Measurements from ENCODE around the gene STIL.
A peak's percentile ranks its signal among the peaks of the same experiment; 100 is the strongest.
"Not testable (repeated sequence)": the region's sequence is repeated elsewhere in the genome, so short reads cannot be mapped to it uniquely, and the experiment has no call there.

STIL gene

GRCh38 chr1:47212636-47213229 is 101.2 kb downstream of the STIL start:
- no peaks in the 10 kb centered on the region for H3K36me3 Mint-ChIP-seq
- H3K27me3 Mint-ChIP-seq, result peaks cover 8 to 11% of the 10 kb centered on the region in 2 donors
- H3K9me3 Mint-ChIP-seq, result no peaks in the 10 kb centered on the region
- peaks cover 0 to 6% of the 10 kb centered on the region in 2 donors for H3K4me1 Mint-ChIP-seq
- no peak overlapping the region for H3K4me3 Mint-ChIP-seq
- no peak for DNase-seq
- H3K27ac Mint-ChIP-seq, result no peak overlapping the region
- ATAC-seq (replicated peaks), result no peak

DNA sequence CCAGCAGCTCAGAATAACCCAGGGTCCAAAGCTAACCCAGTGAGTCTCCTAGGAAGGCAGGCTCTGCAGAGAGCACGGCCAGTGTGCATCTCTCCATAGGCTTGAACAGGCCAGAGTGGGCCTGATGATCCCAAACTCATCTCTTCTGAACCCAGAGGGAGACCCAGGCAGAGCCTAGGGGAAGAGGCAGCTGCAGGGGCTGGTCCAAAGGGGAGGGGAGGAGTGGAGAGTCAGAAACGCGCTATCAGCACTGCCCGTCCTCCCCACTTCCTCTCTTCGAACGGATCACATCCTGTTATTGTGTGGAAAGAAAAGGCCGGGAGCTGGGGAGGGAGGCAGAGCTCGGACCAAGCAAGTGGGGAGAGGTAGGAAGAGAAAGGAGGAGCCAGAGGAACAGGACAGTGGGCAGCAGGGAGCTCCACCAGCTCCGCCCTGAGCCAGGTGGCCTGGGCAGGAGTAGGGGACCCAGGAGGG is 102.1 kb downstream of the STIL start:
- no peak for DNase-seq
- peak in 1 of 2 donors; percentile 34 for ATAC-seq (replicated peaks)
- H3K9me3 Mint-ChIP-seq, result no peaks in the 10 kb centered on the region
- peaks cover 0 to 6% of the 10 kb centered on the region in 2 donors for H3K4me1 Mint-ChIP-seq
- H3K36me3 Mint-ChIP-seq, result no peaks in the 10 kb centered on the region
- H3K27me3 Mint-ChIP-seq, result peaks cover 8 to 11% of the 10 kb centered on the region in 2 donors
- no peak overlapping the region for H3K27ac Mint-ChIP-seq
- H3K4me3 Mint-ChIP-seq, result no peak overlapping the region

GRCh38 chr1:47210666-47211065 is 103.3 kb downstream of the STIL start:
- ATAC-seq (replicated peaks) (no peak), DNase-seq (no peak)
- Mint-ChIP-seq H3K27me3 (peaks cover 11 to 13% of the 10 kb centered on the region in 2 donors), H3K9me3 (no peaks in the 10 kb centered on the region), H3K27ac (no peak overlapping the region), H3K36me3 (no peaks in the 10 kb centered on the region), H3K4me3 (no peak overlapping the region), H3K4me1 (peaks cover 0 to 6% of the 10 kb centered on the region in 2 donors)

GRCh38 chr1:47209725-47210325 is 104.1 kb downstream of the STIL start:
- Mint-ChIP-seq H3K36me3 (no peaks in the 10 kb centered on the region), H3K9me3 (no peaks in the 10 kb centered on the region), H3K4me3 (no peak overlapping the region), H3K27me3 (peaks cover 12 to 13% of the 10 kb centered on the region in 2 donors), H3K27ac (peak overlapping the region; percentile 2), H3K4me1 (peaks cover 0 to 6% of the 10 kb centered on the region in 2 donors)
- ATAC-seq (replicated peaks) (no peak), DNase-seq (no peak)

DNA sequence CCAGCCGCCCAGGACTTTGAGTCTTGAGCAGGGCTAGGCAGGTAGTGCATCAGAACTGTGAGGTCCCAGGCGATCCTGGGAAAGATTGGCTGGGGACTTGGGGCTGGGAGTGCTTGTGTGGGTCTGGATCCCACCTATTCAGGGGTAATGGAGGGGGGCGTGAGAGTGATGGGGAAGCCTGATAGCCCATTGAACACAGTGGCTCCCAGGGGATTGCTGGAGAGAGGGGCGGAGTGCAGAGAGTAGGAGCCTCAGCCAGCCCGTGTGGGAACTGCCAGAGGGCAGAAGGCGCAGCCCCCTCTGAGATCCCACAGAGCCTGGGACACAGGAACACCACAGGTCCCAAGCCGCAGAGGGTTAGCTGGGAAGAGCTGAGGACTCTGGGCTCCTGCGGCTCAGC is 104.9 kb downstream of the STIL start:
- H3K27me3 Mint-ChIP-seq, result peaks cover 16 to 19% of the 10 kb centered on the region in 2 donors
- H3K9me3 Mint-ChIP-seq, result no peaks in the 10 kb centered on the region
- ATAC-seq (replicated peaks), result no peak
- peaks cover 0 to 6% of the 10 kb centered on the region in 2 donors for H3K4me1 Mint-ChIP-seq
- no peaks in the 10 kb centered on the region for H3K36me3 Mint-ChIP-seq
- DNase-seq, result no peak
- no peak overlapping the region for H3K4me3 Mint-ChIP-seq
- no peak overlapping the region for H3K27ac Mint-ChIP-seq

GRCh38 chr1:47208374-47208850 is 105.5 kb downstream of the STIL start:
- Mint-ChIP-seq H3K27me3 (peaks cover 16 to 25% of the 10 kb centered on the region in 2 donors), H3K27ac (no peak overlapping the region), H3K4me3 (no peak overlapping the region)

DNA sequence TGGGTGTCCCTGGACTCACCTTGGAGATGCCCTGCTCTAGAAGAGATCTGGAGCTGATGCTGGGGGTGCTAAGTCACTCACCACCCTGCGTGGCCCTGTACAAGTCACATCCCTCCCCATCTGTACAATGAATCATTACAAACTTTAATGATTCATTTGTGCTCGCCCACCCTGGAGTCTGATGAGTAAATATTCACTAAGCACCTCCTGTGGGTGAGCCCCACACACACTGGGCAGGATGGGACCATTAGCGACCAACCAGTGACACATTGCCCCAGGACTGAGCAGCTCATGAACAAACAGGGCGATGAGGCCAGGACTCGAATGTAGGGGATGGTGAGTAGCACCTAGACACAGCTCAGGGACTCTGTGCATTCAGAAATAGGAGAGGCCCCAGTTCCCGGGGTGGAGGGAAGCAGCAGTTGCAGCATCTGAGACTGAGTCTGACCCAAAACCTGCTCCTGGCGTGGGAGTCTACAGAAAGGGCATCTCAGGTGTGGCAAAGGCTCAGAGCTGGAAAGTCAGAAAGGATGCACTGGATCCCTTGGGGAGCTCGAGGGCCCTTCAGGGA is 106.1 kb downstream of the STIL start:
- Mint-ChIP-seq H3K4me3 (no peak overlapping the region), H3K9me3 (no peaks in the 10 kb centered on the region), H3K27me3 (peaks cover 16 to 25% of the 10 kb centered on the region in 2 donors), H3K36me3 (no peaks in the 10 kb centered on the region), H3K4me1 (peaks cover 6 to 15% of the 10 kb centered on the region in 2 donors), H3K27ac (no peak overlapping the region)
- DNase-seq (no peak), ATAC-seq (replicated peaks) (no peak)

More at GRCh38 chr1:47208374-47208850, 105.5 kb downstream of the STIL start:
- no peaks in the 10 kb centered on the region for H3K9me3 Mint-ChIP-seq
- DNase-seq, result no peak
- no peak for ATAC-seq (replicated peaks)
- no peaks in the 10 kb centered on the region for H3K36me3 Mint-ChIP-seq
- H3K4me1 Mint-ChIP-seq, result peaks cover 2 to 10% of the 10 kb centered on the region in 2 donors

DNA sequence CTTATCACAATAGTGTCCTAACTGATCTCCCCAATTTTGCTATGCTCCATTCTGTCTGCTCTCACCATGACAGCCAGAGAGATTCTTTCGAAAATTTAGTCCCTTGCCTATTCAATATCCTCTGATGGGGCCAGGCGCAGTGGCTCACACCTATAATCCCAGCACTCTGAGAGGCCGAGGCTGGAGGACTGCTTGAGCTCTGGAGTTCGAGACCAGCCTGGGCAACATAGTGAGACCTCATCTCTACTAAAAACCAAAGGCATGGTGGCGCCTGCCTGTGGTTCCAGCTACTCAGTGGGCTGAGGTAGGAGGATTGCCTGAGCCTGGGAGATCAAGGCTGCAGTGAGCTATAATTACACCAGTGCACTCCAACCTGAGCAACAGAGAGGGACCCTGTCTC is 108.0 kb downstream of the STIL start:
- no peaks in the 10 kb centered on the region for H3K9me3 Mint-ChIP-seq
- H3K27me3 Mint-ChIP-seq, result peaks cover 16 to 25% of the 10 kb centered on the region in 2 donors
- H3K4me1 Mint-ChIP-seq, result peaks cover 6 to 9% of the 10 kb centered on the region in 2 donors
- no peak for DNase-seq
- no peak for ATAC-seq (replicated peaks)
- H3K36me3 Mint-ChIP-seq, result no peaks in the 10 kb centered on the region
- H3K27ac Mint-ChIP-seq, result no peak overlapping the region
- no peak overlapping the region for H3K4me3 Mint-ChIP-seq

DNA sequence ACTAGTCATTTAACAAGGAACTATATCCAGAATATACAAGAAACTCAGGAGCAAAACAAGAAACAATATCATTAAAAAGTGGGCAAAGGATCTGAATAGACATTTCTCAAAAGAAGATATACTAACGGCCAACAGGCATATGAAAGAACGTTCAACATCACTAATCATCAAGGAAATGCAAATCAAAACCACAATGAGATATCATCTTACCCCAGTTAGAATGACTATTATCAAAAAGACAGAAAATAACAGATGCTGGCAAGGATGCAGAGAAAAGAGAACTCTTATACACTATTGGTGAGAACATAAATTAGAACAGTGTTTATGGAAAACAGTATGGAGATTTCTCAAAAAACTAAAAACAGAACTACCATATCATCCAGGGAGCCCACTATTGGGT is 110.4 kb downstream of the STIL start:
- H3K27me3 Mint-ChIP-seq, result peaks cover 16 to 27% of the 10 kb centered on the region in 2 donors
- not testable (repeated sequence) for H3K9me3 Mint-ChIP-seq; H3K36me3 Mint-ChIP-seq; ATAC-seq (replicated peaks); H3K27ac Mint-ChIP-seq; DNase-seq; H3K4me3 Mint-ChIP-seq; H3K4me1 Mint-ChIP-seq

GRCh38 chr1:47201179-47201578 is 112.8 kb downstream of the STIL start:
- H3K27me3 Mint-ChIP-seq, result peaks cover 21 to 34% of the 10 kb centered on the region in 2 donors
- DNase-seq (no peak), ATAC-seq (replicated peaks) (no peak)
- no peak overlapping the region for H3K4me3 Mint-ChIP-seq
- H3K9me3 Mint-ChIP-seq, result no peaks in the 10 kb centered on the region
- peaks cover 6 to 9% of the 10 kb centered on the region in 2 donors for H3K4me1 Mint-ChIP-seq
- H3K36me3 Mint-ChIP-seq, result no peaks in the 10 kb centered on the region
- H3K27ac Mint-ChIP-seq, result no peak overlapping the region

Measured in stimulated activated naive B cell treated with anti-CD40 and anti-IgM and Interleukin-4, amounts not matched to agents 10 μg/mL and 1 μg/mL and 100 μg/mL, for 72 hours (primary cell).